Parietal lobe (tissue), 1 donor: ENCODE data around the gene EIF6. TPM values are rescaled to one million over a fixed set of nuclear protein-coding genes. Genes with fewer than 3 reads are reported as not detected.

Source experiments
- total RNA-seq: library from RNA; depleted of rRNA; stranded (reverse); fragments of >200 nt; gene quantifications from one replicate; pipeline ENCODE4 v1.2.3, GENCODE V29; 2014

Gene EIF6
- total RNA-seq, result 67.6 TPM

DNA sequence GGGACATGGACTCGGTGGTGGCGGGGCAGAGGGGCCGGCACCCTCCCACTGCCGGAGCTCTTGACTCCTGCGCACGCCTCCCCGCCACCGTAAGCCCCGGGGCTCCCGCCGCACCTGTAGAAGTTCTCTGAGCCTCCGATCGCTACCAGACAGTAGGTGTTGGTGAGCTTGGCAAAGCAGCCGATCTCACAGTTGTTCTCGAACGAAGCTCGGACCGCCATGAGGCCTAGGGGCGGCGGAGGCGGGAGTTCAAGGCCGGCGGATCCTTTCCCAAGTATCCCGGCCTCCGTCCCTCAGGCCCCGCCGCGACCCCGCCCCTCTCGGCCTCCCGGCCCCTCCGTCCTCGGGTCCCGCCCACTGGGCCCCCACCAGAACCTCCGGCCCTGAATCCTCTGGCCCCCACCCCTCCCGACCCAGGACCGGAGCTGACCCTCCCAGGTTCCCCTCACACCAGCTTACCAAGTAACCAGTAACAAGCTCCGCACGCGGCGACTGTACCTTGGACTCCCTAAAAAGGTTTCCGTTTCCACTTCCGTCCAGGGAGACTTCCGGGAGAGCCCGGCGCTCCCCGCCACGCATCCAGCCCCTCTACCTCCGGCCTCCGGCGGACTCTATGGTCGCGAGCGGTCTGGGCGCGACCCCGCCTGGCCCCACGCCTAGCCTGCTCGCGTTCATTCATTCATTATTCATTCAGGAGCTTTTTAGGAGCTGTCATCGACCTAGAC is at the start of gene EIF6:
Gene EIF6, minus strand, starts transcription at position 506 of the 725 bp plus-strand sequence. Its CDS starts 285 bp downstream, at position 221.

DNA sequence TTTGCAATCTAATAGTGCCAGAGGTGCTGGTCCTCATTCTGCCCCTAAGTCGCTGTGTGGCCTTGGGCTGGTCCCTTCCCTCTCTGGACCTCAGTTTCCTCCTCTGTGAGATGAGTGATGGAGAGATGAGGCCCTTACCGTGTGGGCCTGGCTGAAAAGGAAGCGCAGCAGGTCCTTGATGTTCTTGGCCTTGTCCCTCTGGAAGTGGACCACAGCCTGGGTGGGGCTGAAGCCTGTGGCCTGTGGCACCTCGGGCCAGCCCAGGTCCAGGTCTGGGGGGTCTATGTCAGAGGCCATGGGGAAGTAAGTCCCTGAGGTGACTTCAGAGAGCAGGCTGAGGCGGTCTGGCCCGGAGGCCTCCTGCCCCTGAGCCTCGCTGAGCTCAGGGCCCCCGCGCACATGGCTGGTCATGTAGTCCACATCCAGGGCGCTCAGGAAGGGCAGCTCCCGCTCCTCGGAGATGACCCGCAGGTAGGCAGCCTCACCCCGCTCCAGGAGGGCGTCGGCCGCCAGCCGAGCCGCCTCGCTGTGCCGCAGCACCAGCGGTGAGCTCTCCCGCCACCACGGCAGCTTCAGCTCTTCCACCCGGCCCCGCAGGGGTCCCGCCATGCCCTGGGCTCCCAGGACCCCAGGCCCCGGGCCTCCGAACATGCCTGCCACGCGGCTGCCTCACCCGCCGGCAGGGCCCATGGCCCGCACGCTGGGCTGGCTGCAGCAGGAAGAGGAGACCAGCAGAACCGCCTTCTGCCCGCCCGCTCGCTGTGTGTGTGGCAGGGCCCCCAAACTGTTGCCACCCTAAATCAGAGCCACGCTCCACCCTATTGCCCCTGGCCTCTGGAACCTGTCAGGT is 7.3 kb upstream of the EIF6 start, which contains the start of gene FAM83C:
Gene FAM83C, minus strand, starts transcription at position 772 of the 850 bp plus-strand sequence. Its CDS starts 121 bp downstream, at position 651.

DNA sequence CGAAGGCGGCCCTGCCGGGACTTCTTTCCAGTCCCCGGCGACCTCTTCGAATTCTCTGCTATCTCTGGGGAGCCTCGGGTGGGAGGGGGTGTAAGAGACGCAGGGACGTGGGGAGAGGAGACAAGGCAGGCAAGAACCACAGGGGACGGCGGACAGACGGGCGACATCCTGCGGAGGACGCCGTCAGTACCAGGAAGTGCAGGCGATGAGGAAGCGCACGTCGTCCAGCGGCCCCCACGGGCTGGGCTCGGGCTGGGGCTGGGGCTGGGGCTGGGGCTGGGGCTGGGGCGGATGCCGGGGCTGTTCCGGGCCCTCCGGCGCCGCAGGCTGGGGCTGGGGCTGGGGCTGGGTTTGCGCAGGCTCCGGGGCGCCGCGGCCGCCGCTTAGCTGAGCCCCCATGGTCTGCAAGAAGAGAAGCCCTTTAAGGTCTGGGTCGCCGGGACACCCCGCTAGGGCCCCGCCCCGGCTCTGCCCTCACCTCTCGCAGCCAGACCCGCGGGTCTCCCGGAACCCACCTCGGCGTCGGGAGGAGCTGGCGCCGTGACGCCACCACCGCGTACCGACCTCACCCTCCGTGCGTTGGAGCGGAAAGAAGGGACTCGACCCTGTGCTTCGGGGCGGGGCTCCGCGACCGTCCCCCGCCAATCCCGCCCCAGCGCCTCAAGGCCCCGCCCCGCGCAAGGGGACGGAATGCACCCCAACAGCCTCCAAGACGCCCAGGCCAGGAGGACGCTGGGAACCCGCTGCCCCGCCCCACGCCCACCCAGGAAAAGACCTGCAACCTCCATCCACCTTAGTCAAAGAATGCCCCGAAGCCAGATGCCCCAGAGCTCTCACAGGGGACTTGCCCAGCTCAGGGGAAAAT is 6.8 kb downstream of the EIF6 start, which contains the start of gene MMP24OS:
Gene MMP24OS, minus strand, starts transcription at position 592 of the 865 bp plus-strand sequence. Its CDS starts 193 bp downstream, at position 399.

Other genes with a start within 250 kb of the EIF6 start
- gene TRPC4AP, start 192.0 kb downstream of the EIF6 start, total RNA-seq, result 70.1 TPM
- 8.1 TPM for gene EDEM2, start 137.4 kb downstream of the EIF6 start, total RNA-seq
- 4.4 TPM for gene PROCR, start 112.7 kb downstream of the EIF6 start, total RNA-seq
- 82.6 TPM for gene MMP24, start 58.1 kb downstream of the EIF6 start, total RNA-seq
- 8.5 TPM for gene MMP24OS, start 6.7 kb downstream of the EIF6 start, total RNA-seq
- gene FAM83C, start 7.7 kb upstream of the EIF6 start, total RNA-seq, result not detected
- gene UQCC1, start 127.2 kb upstream of the EIF6 start, total RNA-seq, result 36.3 TPM
- 0.63 TPM for gene GDF5, start 153.5 kb upstream of the EIF6 start, total RNA-seq
- 50.4 TPM for gene CEP250, start 170.8 kb upstream of the EIF6 start, total RNA-seq
- gene C20orf173, start 244.9 kb upstream of the EIF6 start, total RNA-seq, result not detected